Activated CD8-positive, alpha-beta memory T cell treated with anti-CD3 and anti-CD28 coated beads, Interleukin-2, amount 10 ng/mL, durations not matched to agents 7 days and 5 days (primary cell): Measurements from ENCODE around the gene DIPK1B. TPM values are rescaled to one million over a fixed set of nuclear protein-coding genes. Genes with fewer than 3 reads are reported as not detected.

Experiments used
- ATAC-seq: fragments of 150-1000 bp; cut with Tn5 transposase; one replicate; pipeline ENCODE4 v1.10.0; 2021; ENCODE audit warnings: moderate library complexity
- CTCF ChIA-PET: fragments of 350-600 bp; sonication (Branson Sonifier 250); formaldehyde crosslinking; loops from one replicate; lab custom pipeline; 2021; ENCODE audit warnings: antibody characterized with exemption; lab: Charles Lee
- DNase-seq: peaks from one replicate; pipeline ENCODE4 v3.0.0-alpha.2; 2020
- H3K27ac Mint-ChIP-seq: one replicate; pipeline ENCODE4 v1.8.0; 2021; ENCODE audit warnings: mild to moderate bottlenecking, mixed read lengths
- H3K27me3 Mint-ChIP-seq: one replicate; pipeline ENCODE4 v1.8.0; 2021; ENCODE audit warnings: mixed read lengths
- H3K36me3 Mint-ChIP-seq: one replicate; pipeline ENCODE4 v1.8.0; 2021; ENCODE audit warnings: mild to moderate bottlenecking, mixed read lengths
- H3K4me1 Mint-ChIP-seq: one replicate; pipeline ENCODE4 v1.8.0; 2021; ENCODE audit warnings: mixed read lengths
- H3K4me3 Mint-ChIP-seq: one replicate; pipeline ENCODE4 v1.8.0; 2021; ENCODE audit warnings: mild to moderate bottlenecking, moderate library complexity, mixed read lengths
- H3K9me3 Mint-ChIP-seq: one replicate; pipeline ENCODE4 v1.8.0; 2022; ENCODE audit warnings: low read depth, mixed read lengths
- total RNA-seq, 2 experiments: library from RNA; stranded (reverse); gene quantifications; one replicate each; pipeline ENCODE4 v1.2.3, GENCODE V29; 2021

DIPK1B gene
- total RNA-seq, 2 experiments from 2014 or later = not detected

- H3K27ac Mint-ChIP-seq = no peak overlapping the region
- no peak for DNase-seq
- H3K27me3 Mint-ChIP-seq = peaks cover 4% of the 10 kb centered on the region
- H3K9me3 Mint-ChIP-seq = no peaks in the 10 kb centered on the region
- H3K4me3 Mint-ChIP-seq = no peak overlapping the region
- peaks cover 35% of the 10 kb centered on the region for H3K4me1 Mint-ChIP-seq
- no peak for ATAC-seq
- CTCF ChIA-PET = no interaction called here
- H3K36me3 Mint-ChIP-seq = peaks cover 34% of the 10 kb centered on the region
Observed at GRCh38 chr9:136724772-136725171, 12.4 kb downstream of the DIPK1B start.

GRCh38 chr9:136725612-136726011, 13.2 kb downstream of the DIPK1B start:
- Mint-ChIP-seq H3K9me3 (no peaks in the 10 kb centered on the region), H3K4me3 (peak overlapping the region; percentile 92), H3K36me3 (peaks cover 34% of the 10 kb centered on the region), H3K27me3 (peaks cover 4% of the 10 kb centered on the region), H3K27ac (peak overlapping the region; percentile 87), H3K4me1 (peaks cover 35% of the 10 kb centered on the region)
- DNase-seq (no peak), ATAC-seq (no peak)
- CTCF ChIA-PET = interaction anchor here (0.8 to 1.1 kb wide), 2 partner anchors 12 to 54 kb away, joined by 3 to 4 read pairs; no protein-coding TSS in a partner anchor

- Mint-ChIP-seq H3K4me1 (peaks cover 35% of the 10 kb centered on the region), H3K9me3 (no peaks in the 10 kb centered on the region), H3K27ac (peak overlapping the region; percentile 87), H3K4me3 (peak overlapping the region; percentile 92), H3K36me3 (peaks cover 34% of the 10 kb centered on the region), H3K27me3 (peaks cover 4% of the 10 kb centered on the region)
- DNase-seq (no peak), ATAC-seq (no peak)
- CTCF ChIA-PET = interaction anchor here (0.8 to 3.4 kb wide), 7 partner anchors 10 to 403 kb away, joined by 3 to 30 read pairs (median 5); partner anchors contain the start of gene SAPCD2
Observed at GRCh38 chr9:136726118-136726517, 13.7 kb downstream of the DIPK1B start.

- H3K9me3 Mint-ChIP-seq = no peaks in the 10 kb centered on the region
- H3K27me3 Mint-ChIP-seq = peaks cover 4% of the 10 kb centered on the region
- peak; percentile 37 for ATAC-seq
- peaks cover 34% of the 10 kb centered on the region for H3K36me3 Mint-ChIP-seq
- H3K4me3 Mint-ChIP-seq = peak overlapping the region; percentile 92
- H3K27ac Mint-ChIP-seq = peak overlapping the region; percentile 87
- CTCF ChIA-PET = interaction anchor here (0.7 to 3.4 kb wide), 21 partner anchors 8 to 403 kb away, joined by 3 to 30 read pairs (median 7); partner anchors contain the start of genes AGPAT2, DIPK1B, DNLZ and MAN1B1
- DNase-seq = peak; percentile 80
- H3K4me1 Mint-ChIP-seq = peaks cover 35% of the 10 kb centered on the region
Observed at GRCh38 chr9:136726631-136727191, 14.3 kb downstream of the DIPK1B start.

- H3K4me3 Mint-ChIP-seq = peak overlapping the region; percentile 92
- H3K4me1 Mint-ChIP-seq = peaks cover 38% of the 10 kb centered on the region
- peak; percentile 92 for DNase-seq
- no peak overlapping the region for H3K27ac Mint-ChIP-seq
- peaks cover 4% of the 10 kb centered on the region for H3K27me3 Mint-ChIP-seq
- CTCF ChIA-PET = interaction anchor here (0.8 to 3.4 kb wide), 21 partner anchors 9 to 365 kb away, joined by 3 to 30 read pairs (median 5); partner anchors contain the start of genes AGPAT2, AJM1, DNLZ and LCN8
- ATAC-seq = peak; percentile 79
- H3K9me3 Mint-ChIP-seq = no peaks in the 10 kb centered on the region
- H3K36me3 Mint-ChIP-seq = peaks cover 34% of the 10 kb centered on the region
Observed at GRCh38 chr9:136728080-136728547, 15.7 kb downstream of the DIPK1B start.

GRCh38 chr9:136728548-136729123, 16.3 kb downstream of the DIPK1B start:
- peak overlapping the region; percentile 36 for H3K4me3 Mint-ChIP-seq
- no peak for DNase-seq
- CTCF ChIA-PET = interaction anchor here (0.7 to 3.4 kb wide), 22 partner anchors 10 to 385 kb away, joined by 3 to 30 read pairs (median 5); partner anchors contain the start of genes AGPAT2, AJM1, LCN8 and RABL6
- peak; percentile 13 for ATAC-seq
- peaks cover 4% of the 10 kb centered on the region for H3K27me3 Mint-ChIP-seq
- no peaks in the 10 kb centered on the region for H3K9me3 Mint-ChIP-seq
- peaks cover 36% of the 10 kb centered on the region for H3K4me1 Mint-ChIP-seq
- peaks cover 32% of the 10 kb centered on the region for H3K36me3 Mint-ChIP-seq
- H3K27ac Mint-ChIP-seq = no peak overlapping the region

GRCh38 chr9:136729144-136729543, 16.8 kb downstream of the DIPK1B start:
- Mint-ChIP-seq H3K4me1 (peaks cover 31% of the 10 kb centered on the region), H3K36me3 (peaks cover 27% of the 10 kb centered on the region), H3K27me3 (peaks cover 4% of the 10 kb centered on the region), H3K4me3 (peak overlapping the region; percentile 36), H3K27ac (no peak overlapping the region), H3K9me3 (no peaks in the 10 kb centered on the region)
- DNase-seq (no peak), ATAC-seq (no peak)
- CTCF ChIA-PET = interaction anchor here (0.6 to 3.4 kb wide), 22 partner anchors 12 to 511 kb away, joined by 3 to 30 read pairs (median 4); partner anchors contain the start of genes AGPAT2, AJM1, LCN8 and NPDC1

GRCh38 chr9:136729926-136730325, 17.6 kb downstream of the DIPK1B start:
- ATAC-seq = no peak
- CTCF ChIA-PET = interaction anchor here (0.9 to 2.5 kb wide), 11 partner anchors 10 to 510 kb away, joined by 3 to 7 read pairs (median 4); partner anchors contain the start of gene NPDC1
- Mint-ChIP-seq H3K4me3 (no peak overlapping the region), H3K36me3 (peaks cover 22% of the 10 kb centered on the region), H3K27me3 (peaks cover 4% of the 10 kb centered on the region), H3K9me3 (no peaks in the 10 kb centered on the region), H3K4me1 (peaks cover 28% of the 10 kb centered on the region), H3K27ac (no peak overlapping the region)
- DNase-seq = no peak

GRCh38 chr9:136732444-136733178, 20.2 kb downstream of the DIPK1B start:
- Mint-ChIP-seq H3K27me3 (peaks cover 4% of the 10 kb centered on the region), H3K27ac (no peak overlapping the region), H3K9me3 (no peaks in the 10 kb centered on the region), H3K4me1 (peaks cover 8% of the 10 kb centered on the region), H3K4me3 (no peak overlapping the region), H3K36me3 (peaks cover under 1% of the 10 kb centered on the region)
- DNase-seq (no peak), ATAC-seq (no peak)
- CTCF ChIA-PET = interaction anchor here (0.6 kb wide), 1 partner anchor 39 kb away, joined by 3 read pairs; no protein-coding TSS in a partner anchor

GRCh38 chr9:136733611-136734010, 21.2 kb downstream of the DIPK1B start:
- CTCF ChIA-PET = interaction anchor here (0.9 kb wide), 1 partner anchor 10 kb away, joined by 3 read pairs; no protein-coding TSS in a partner anchor
- ATAC-seq (no peak), DNase-seq (no peak)
- Mint-ChIP-seq H3K4me3 (no peak overlapping the region), H3K9me3 (no peaks in the 10 kb centered on the region), H3K4me1 (peaks cover 10% of the 10 kb centered on the region), H3K27me3 (peaks cover 7% of the 10 kb centered on the region), H3K36me3 (no peaks in the 10 kb centered on the region), H3K27ac (no peak overlapping the region)

GRCh38 chr9:136734837-136735496, 22.6 kb downstream of the DIPK1B start:
- H3K36me3 Mint-ChIP-seq = no peaks in the 10 kb centered on the region
- CTCF ChIA-PET = no interaction called here
- no peak overlapping the region for H3K27ac Mint-ChIP-seq
- H3K4me1 Mint-ChIP-seq = peaks cover 6% of the 10 kb centered on the region
- DNase-seq = no peak
- no peaks in the 10 kb centered on the region for H3K9me3 Mint-ChIP-seq
- H3K27me3 Mint-ChIP-seq = peaks cover 3% of the 10 kb centered on the region
- ATAC-seq = no peak
- H3K4me3 Mint-ChIP-seq = no peak overlapping the region

GRCh38 chr9:136735812-136736480, 23.6 kb downstream of the DIPK1B start:
- DNase-seq (no peak), ATAC-seq (no peak)
- CTCF ChIA-PET = no interaction called here
- no peaks in the 10 kb centered on the region for H3K9me3 Mint-ChIP-seq
- no peaks in the 10 kb centered on the region for H3K36me3 Mint-ChIP-seq
- no peak overlapping the region for H3K27ac Mint-ChIP-seq
- H3K4me3 Mint-ChIP-seq = no peak overlapping the region
- H3K4me1 Mint-ChIP-seq = peaks cover 6% of the 10 kb centered on the region
- H3K27me3 Mint-ChIP-seq = peaks cover 3% of the 10 kb centered on the region
